Type B pancreatic cell (in vitro differentiated cells): ENCODE measurements around the gene PCDHB13. TPM values are rescaled to one million over a fixed set of nuclear protein-coding genes. Genes with fewer than 3 reads are reported as not detected.
"Not testable (repeated sequence)": the region's sequence is repeated elsewhere in the genome, so short reads cannot be mapped to it uniquely, and the experiment has no call there.

ENCODE experiments used
- DNase-seq: peaks from one replicate; pipeline ENCODE4 v3.0.0; 2021; ENCODE audit warnings: mixed read lengths; ENCODE audit not compliant: unreplicated experiment; ENCODE audit errors: extremely low spot score
- H3K27ac Mint-ChIP-seq: 2 replicates; pipeline ENCODE4 v1.8.0; 2021; ENCODE audit warnings: mild to moderate bottlenecking, mixed read lengths
- H3K27me3 Mint-ChIP-seq: 2 replicates; pipeline ENCODE4 v1.8.0; 2021; ENCODE audit warnings: mixed read lengths
- H3K36me3 Mint-ChIP-seq: 2 replicates; pipeline ENCODE4 v1.8.0; 2021; ENCODE audit warnings: mixed read lengths
- H3K4me1 Mint-ChIP-seq: one replicate; pipeline ENCODE4 v1.8.0; 2021; ENCODE audit warnings: mixed read lengths; ENCODE audit not compliant: unreplicated experiment
- H3K4me3 Mint-ChIP-seq: 2 replicates; pipeline ENCODE4 v1.8.0; 2021; ENCODE audit warnings: mild to moderate bottlenecking, mixed read lengths
- H3K9me3 Mint-ChIP-seq: 2 replicates; pipeline ENCODE4 v1.8.0; 2021; ENCODE audit warnings: mixed read lengths
- total RNA-seq: library from RNA; stranded (reverse); gene quantifications from 2 replicates; pipeline ENCODE4 v1.2.1, GENCODE V29; 2021; ENCODE audit warnings: low replicate concordance
- TF ChIP-seq, protein P1 (sequence below): fragments of 200-600 bp; sonication (generic); conservative IDR thresholded peaks from 2 replicates; pipeline ENCODE4 v1.5.0; 2021; ENCODE audit warnings: antibody characterized with exemption, mild to moderate bottlenecking

Gene PCDHB13
- total RNA-seq, 1 donor from 2014 or later: 2.3 TPM

DNA sequence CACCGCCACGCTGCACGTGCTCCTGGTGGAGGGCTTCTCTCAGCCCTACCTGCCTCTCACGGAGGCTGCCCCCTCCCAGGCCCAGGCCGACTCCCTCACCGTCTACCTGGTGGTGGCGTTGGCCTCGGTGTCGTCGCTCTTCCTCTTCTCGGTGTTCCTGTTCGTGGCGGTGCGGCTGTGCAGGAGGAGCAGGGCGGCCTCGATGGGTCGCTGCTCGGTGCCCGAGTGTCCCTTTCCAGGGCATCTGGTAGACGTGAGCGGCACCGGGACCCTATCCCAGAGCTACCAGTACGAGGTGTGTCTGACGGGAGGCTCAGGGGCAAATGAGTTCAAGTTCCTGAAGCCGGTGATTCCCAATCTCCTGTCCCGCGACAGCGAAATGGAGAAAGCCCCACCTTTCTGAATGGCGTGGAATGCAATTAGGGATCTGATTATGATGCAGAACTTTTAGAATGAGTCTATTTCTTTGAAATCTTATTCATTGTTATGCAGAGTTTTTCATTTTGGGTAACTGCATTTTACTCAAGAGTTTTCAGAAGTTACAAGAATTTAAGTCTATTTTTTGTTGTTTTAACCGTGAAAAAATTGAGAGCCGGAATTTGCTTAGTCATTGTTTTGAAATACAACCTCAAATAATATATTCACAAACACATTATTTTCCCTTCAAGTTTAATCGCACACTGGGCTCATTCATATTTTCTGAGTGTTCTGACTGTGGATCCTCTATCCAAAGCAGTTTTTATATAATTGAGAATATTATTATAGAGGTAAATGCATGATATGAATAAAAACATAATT is 23.0 kb downstream of the PCDHB13 start:
- no peaks in the 10 kb centered on the region for H3K4me1 Mint-ChIP-seq
- no peaks in the 10 kb centered on the region for H3K36me3 Mint-ChIP-seq
- peaks cover 19% of the 10 kb centered on the region for H3K9me3 Mint-ChIP-seq
- H3K27ac Mint-ChIP-seq: no peak overlapping the region
- DNase-seq: no peak
- TF ChIP-seq, protein P1, sequence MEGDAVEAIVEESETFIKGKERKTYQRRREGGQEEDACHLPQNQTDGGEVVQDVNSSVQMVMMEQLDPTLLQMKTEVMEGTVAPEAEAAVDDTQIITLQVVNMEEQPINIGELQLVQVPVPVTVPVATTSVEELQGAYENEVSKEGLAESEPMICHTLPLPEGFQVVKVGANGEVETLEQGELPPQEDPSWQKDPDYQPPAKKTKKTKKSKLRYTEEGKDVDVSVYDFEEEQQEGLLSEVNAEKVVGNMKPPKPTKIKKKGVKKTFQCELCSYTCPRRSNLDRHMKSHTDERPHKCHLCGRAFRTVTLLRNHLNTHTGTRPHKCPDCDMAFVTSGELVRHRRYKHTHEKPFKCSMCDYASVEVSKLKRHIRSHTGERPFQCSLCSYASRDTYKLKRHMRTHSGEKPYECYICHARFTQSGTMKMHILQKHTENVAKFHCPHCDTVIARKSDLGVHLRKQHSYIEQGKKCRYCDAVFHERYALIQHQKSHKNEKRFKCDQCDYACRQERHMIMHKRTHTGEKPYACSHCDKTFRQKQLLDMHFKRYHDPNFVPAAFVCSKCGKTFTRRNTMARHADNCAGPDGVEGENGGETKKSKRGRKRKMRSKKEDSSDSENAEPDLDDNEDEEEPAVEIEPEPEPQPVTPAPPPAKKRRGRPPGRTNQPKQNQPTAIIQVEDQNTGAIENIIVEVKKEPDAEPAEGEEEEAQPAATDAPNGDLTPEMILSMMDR: no peak
- no peaks in the 10 kb centered on the region for H3K27me3 Mint-ChIP-seq
- no peak overlapping the region for H3K4me3 Mint-ChIP-seq

DNA sequence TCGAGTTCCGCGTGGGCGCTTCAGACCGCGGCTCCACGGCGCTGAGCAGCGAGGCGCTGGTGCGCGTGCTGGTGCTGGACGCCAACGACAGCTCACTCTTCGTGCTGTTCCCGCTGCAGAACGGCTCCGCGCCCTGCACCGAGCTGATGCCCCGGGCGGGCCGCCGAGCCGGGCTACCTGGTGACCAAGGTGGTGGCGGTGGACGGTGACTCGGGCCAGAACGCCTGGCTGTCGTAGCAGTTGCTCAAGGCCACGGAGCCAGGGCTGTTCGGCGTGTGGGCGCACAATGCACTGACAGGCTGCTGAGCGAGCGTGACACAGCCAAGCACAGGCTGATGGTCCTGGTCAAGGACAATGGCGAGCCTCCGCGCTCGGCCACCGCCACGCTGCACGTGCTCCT is 27.8 kb downstream of the PCDHB13 start:
- Mint-ChIP-seq H3K9me3 (peaks cover 19% of the 10 kb centered on the region), H3K4me1 (no peaks in the 10 kb centered on the region), H3K4me3 (no peak overlapping the region), H3K36me3 (peaks cover 7% of the 10 kb centered on the region), H3K27ac (no peak overlapping the region), H3K27me3 (no peaks in the 10 kb centered on the region)
- no peak for DNase-seq
- TF ChIP-seq, protein P1: no peak

DNA sequence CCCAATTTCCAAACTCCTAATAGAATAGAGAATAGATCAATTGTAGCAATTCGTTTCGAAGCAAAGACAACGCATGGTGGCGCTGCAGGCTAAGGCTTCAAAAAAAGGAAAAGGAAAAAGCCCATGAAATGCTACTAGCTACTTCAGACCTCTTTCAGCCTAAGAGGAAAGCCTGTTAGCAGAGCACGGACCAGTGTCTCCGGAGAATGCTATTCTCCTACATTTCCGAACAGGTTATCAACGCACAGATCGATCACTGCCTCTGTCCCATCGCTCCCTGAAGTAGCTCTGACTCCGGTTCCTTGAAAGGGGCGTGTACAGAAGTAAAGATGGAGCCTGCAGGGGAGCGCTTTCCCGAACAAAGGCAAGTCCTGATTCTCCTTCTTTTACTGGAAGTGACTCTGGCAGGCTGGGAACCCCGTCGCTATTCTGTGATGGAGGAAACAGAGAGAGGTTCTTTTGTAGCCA is 31.6 kb downstream of the PCDHB13 start, which contains the start of gene PCDHB15:
PCDHB15 (plus strand) TSS at position 146 of the 468 bp plus-strand sequence; CDS start at position 330, 184 bp downstream.
- Mint-ChIP-seq H3K27ac (no peak within 1 kb of the TSS), H3K36me3 (peaks cover 18% of the 10 kb centered on the region), H3K27me3 (no peaks in the 10 kb centered on the region), H3K4me1 (no peaks in the 10 kb centered on the region), H3K4me3 (peak within 1 kb of the TSS; percentile 84), H3K9me3 (peaks cover 25% of the 10 kb centered on the region)
- no peak for DNase-seq
- TF ChIP-seq, protein P1: peak; percentile 67

DNA sequence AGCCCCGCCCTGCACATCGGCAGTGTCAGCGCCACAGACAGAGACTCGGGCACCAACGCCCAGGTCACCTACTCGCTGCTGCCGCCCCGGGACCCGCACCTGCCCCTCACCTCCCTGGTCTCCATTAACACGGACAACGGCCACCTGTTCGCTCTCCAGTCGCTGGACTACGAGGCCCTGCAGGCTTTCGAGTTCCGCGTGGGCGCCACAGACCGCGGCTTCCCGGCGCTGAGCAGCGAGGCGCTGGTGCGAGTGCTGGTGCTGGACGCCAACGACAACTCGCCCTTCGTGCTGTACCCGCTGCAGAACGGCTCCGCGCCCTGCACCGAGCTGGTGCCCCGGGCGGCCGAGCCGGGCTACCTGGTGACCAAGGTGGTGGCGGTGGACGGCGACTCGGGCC is 33.3 kb downstream of the PCDHB13 start:
- DNase-seq, H3K4me3 Mint-ChIP-seq, H3K27ac Mint-ChIP-seq, H3K27me3 Mint-ChIP-seq, H3K4me1 Mint-ChIP-seq: not testable (repeated sequence)
- Mint-ChIP-seq H3K9me3 (peaks cover 19% of the 10 kb centered on the region), H3K36me3 (peaks cover 16% of the 10 kb centered on the region)

DNA sequence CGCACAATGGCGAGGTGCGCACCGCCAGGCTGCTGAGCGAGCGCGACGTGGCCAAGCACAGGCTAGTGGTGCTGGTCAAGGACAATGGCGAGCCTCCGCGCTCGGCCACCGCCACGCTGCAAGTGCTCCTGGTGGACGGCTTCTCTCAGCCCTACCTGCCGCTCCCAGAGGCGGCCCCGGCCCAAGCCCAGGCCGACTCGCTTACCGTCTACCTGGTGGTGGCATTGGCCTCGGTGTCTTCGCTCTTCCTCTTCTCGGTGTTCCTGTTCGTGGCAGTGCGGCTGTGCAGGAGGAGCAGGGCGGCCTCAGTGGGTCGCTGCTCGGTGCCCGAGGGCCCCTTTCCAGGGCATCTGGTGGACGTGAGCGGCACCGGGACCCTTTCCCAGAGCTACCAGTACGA is 33.7 kb downstream of the PCDHB13 start:
- H3K27ac Mint-ChIP-seq, H3K4me1 Mint-ChIP-seq, DNase-seq, H3K27me3 Mint-ChIP-seq, H3K4me3 Mint-ChIP-seq: not testable (repeated sequence)
- Mint-ChIP-seq H3K9me3 (peaks cover 19% of the 10 kb centered on the region), H3K36me3 (peaks cover 15% of the 10 kb centered on the region)

DNA sequence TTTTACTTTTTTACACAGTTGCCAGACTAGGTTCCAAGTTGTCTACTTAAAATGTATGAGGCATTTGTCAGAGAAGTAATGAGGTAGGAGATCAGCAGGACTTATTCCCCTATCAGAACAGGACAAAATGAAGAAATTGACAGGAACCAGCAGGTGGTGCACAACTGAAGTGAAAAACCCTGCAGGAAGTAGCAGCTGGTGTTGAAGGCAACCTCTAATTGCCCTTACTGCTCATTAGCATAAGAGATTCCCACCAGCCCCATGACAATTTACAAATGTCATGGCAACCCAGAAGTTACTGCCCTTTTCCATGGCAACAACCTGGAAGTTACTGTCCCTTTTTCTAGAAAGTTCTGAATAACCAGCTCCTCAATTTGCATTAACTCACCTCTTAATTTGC is 36.9 kb downstream of the PCDHB13 start:
- H3K4me3 Mint-ChIP-seq: no peak overlapping the region
- H3K27ac Mint-ChIP-seq: no peak overlapping the region
- H3K36me3 Mint-ChIP-seq: peaks cover 12% of the 10 kb centered on the region
- H3K4me1 Mint-ChIP-seq: no peaks in the 10 kb centered on the region
- H3K27me3 Mint-ChIP-seq: no peaks in the 10 kb centered on the region
- no peak for DNase-seq
- TF ChIP-seq, protein P1: no peak
- H3K9me3 Mint-ChIP-seq: peaks cover 23% of the 10 kb centered on the region
